Measurements from ENCODE around the gene ITGB3. TPM values are rescaled to one million over a fixed set of nuclear protein-coding genes. Genes with fewer than 3 reads are reported as not detected.

ITGB3 gene
- total and polyA plus RNA-seq, 10 of the 15 experiments (the other 5 are each of a cell fraction or from before 2014, with no cell fraction given): 0.69 to 22.8 (median 13.6) TPM

- TF ChIP-seq PRDM15 (CRISPR knock-in tag; IDR thresholded peaks at IDR 0.05): no peak
- no peak for TF ChIP-seq CUX1 (IDR thresholded peaks at IDR 0.05; ENCODE audit: insufficient replicate concordance, low read depth, low read length)
Measured at GRCh38 chr17:47242648-47243047, 11.0 kb upstream of the ITGB3 start (continued).
